ENCODE results near the gene ADCY9.
"Not testable (repeated sequence)": the region's sequence is repeated elsewhere in the genome, so short reads cannot be mapped to it uniquely, and the experiment has no call there.

The ADCY9 gene

DNA sequence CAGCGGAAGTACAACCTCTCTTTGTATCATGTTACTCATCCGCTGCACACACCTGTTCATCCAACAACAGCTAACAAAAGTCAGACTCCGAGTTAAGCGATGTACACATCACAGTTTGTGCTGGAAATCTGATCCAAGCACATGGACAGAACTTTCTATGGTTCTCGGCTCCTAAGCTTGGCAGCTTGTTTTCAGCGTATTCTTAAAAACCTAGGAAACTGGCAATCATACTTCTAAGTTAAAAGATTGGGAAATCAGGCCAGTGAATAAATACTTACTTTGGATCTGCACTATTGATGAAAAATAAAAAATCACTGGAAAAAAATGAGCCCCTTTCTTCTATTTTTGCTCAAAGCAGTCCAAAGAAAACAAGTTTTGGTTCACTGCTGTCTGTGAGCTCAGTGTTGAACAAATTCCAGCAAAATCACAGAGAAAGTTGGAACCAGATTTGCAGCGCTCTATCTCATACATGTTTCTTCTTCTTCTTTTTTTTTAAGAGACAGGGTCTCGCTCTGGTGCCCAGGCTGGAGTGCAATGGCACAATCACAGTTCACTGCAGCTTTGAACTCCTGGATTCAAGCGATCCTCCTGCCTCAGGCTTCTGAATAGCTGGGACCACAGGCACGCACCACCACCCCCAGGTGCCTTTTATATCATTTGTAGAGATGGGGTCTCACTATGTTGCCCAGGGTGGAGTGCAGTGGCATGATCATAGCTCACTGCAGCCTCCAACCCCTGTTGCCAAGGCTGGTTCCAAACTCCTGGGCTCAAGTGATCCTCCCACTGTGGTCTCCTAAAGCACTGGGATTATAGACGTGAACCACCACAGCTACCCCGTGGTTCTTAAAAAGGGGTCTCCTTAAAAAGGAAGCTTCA, 164.1 kb downstream of the ADCY9 start:
- Histone ChIP-seq H3K36me3 (ENCODE audit: low read depth) (no peaks in the 10 kb centered on the region), H3K4me3 (ENCODE audit: severe bottlenecking) (no peak overlapping the region), H3K27ac (ENCODE audit: poor library complexity, severe bottlenecking) (no peak overlapping the region), H3K27me3 (ENCODE audit: insufficient read depth, poor library complexity, severe bottlenecking) (no peaks in the 10 kb centered on the region), H3K9me3 (ENCODE audit: severe bottlenecking) (no peaks in the 10 kb centered on the region), H3K4me1 (ENCODE audit: insufficient read depth, poor library complexity, severe bottlenecking) (peaks cover 9% of the 10 kb centered on the region)
- no peak for ATAC-seq (ENCODE audit: low read depth)
- no peak for DNase-seq (ENCODE audit: low spot score)
- TF ChIP-seq, protein P1, sequence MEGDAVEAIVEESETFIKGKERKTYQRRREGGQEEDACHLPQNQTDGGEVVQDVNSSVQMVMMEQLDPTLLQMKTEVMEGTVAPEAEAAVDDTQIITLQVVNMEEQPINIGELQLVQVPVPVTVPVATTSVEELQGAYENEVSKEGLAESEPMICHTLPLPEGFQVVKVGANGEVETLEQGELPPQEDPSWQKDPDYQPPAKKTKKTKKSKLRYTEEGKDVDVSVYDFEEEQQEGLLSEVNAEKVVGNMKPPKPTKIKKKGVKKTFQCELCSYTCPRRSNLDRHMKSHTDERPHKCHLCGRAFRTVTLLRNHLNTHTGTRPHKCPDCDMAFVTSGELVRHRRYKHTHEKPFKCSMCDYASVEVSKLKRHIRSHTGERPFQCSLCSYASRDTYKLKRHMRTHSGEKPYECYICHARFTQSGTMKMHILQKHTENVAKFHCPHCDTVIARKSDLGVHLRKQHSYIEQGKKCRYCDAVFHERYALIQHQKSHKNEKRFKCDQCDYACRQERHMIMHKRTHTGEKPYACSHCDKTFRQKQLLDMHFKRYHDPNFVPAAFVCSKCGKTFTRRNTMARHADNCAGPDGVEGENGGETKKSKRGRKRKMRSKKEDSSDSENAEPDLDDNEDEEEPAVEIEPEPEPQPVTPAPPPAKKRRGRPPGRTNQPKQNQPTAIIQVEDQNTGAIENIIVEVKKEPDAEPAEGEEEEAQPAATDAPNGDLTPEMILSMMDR (IDR thresholded peaks at IDR 0.05; ENCODE audit: poor library complexity, severe bottlenecking), result no peak

GRCh38 chr16:3951380-3951779, 164.9 kb downstream of the ADCY9 start:
- peak; percentile 3 for DNase-seq (ENCODE audit: low spot score)
- not testable (repeated sequence) for H3K4me1 ChIP-seq (ENCODE audit: insufficient read depth, poor library complexity, severe bottlenecking); H3K27me3 ChIP-seq (ENCODE audit: insufficient read depth, poor library complexity, severe bottlenecking); H3K4me3 ChIP-seq (ENCODE audit: severe bottlenecking); ATAC-seq (ENCODE audit: low read depth); H3K9me3 ChIP-seq (ENCODE audit: severe bottlenecking); H3K36me3 ChIP-seq (ENCODE audit: low read depth)
- H3K27ac ChIP-seq (ENCODE audit: poor library complexity, severe bottlenecking), result peak overlapping the region; percentile 36

GRCh38 chr16:3950343-3951193, 165.7 kb downstream of the ADCY9 start:
- H3K27ac ChIP-seq (ENCODE audit: poor library complexity, severe bottlenecking), result peak overlapping the region; percentile 36
- H3K9me3 ChIP-seq (ENCODE audit: severe bottlenecking), result no peaks in the 10 kb centered on the region
- DNase-seq (ENCODE audit: low spot score), result peak; percentile 88
- no peaks in the 10 kb centered on the region for H3K36me3 ChIP-seq (ENCODE audit: low read depth)
- peak; percentile 84 for ATAC-seq (ENCODE audit: low read depth)
- H3K4me1 ChIP-seq (ENCODE audit: insufficient read depth, poor library complexity, severe bottlenecking), result peaks cover 9% of the 10 kb centered on the region
- no peaks in the 10 kb centered on the region for H3K27me3 ChIP-seq (ENCODE audit: insufficient read depth, poor library complexity, severe bottlenecking)
- TF ChIP-seq, protein P1 (IDR thresholded peaks at IDR 0.05; ENCODE audit: poor library complexity, severe bottlenecking), result no peak
- H3K4me3 ChIP-seq (ENCODE audit: severe bottlenecking), result no peak overlapping the region

- H3K9me3 ChIP-seq (ENCODE audit: severe bottlenecking), result no peaks in the 10 kb centered on the region
- H3K4me3 ChIP-seq (ENCODE audit: severe bottlenecking), result no peak overlapping the region
- no peaks in the 10 kb centered on the region for H3K27me3 ChIP-seq (ENCODE audit: insufficient read depth, poor library complexity, severe bottlenecking)
- peak overlapping the region; percentile 36 for H3K27ac ChIP-seq (ENCODE audit: poor library complexity, severe bottlenecking)
- peaks cover 9% of the 10 kb centered on the region for H3K4me1 ChIP-seq (ENCODE audit: insufficient read depth, poor library complexity, severe bottlenecking)
- TF ChIP-seq, protein P1 (IDR thresholded peaks at IDR 0.05; ENCODE audit: poor library complexity, severe bottlenecking), result no peak
- DNase-seq (ENCODE audit: low spot score) (no peak), ATAC-seq (ENCODE audit: low read depth) (no peak)
- H3K36me3 ChIP-seq (ENCODE audit: low read depth), result no peaks in the 10 kb centered on the region
Observed at GRCh38 chr16:3949946-3950342, 166.3 kb downstream of the ADCY9 start.

- ATAC-seq (ENCODE audit: low read depth), result no peak
- Histone ChIP-seq H3K36me3 (ENCODE audit: low read depth) (no peaks in the 10 kb centered on the region), H3K4me1 (ENCODE audit: insufficient read depth, poor library complexity, severe bottlenecking) (peaks cover 9% of the 10 kb centered on the region), H3K27ac (ENCODE audit: poor library complexity, severe bottlenecking) (no peak overlapping the region), H3K27me3 (ENCODE audit: insufficient read depth, poor library complexity, severe bottlenecking) (no peaks in the 10 kb centered on the region), H3K9me3 (ENCODE audit: severe bottlenecking) (no peaks in the 10 kb centered on the region), H3K4me3 (ENCODE audit: severe bottlenecking) (no peak overlapping the region)
- TF ChIP-seq, protein P1 (IDR thresholded peaks at IDR 0.05; ENCODE audit: poor library complexity, severe bottlenecking), result no peak
- peak; percentile 26 for DNase-seq (ENCODE audit: low spot score)
Observed at GRCh38 chr16:3949287-3949686, 167.0 kb downstream of the ADCY9 start.
